T47D (cell line): Measurements from ENCODE around the gene SMCO4.

Experiments used
- DNase-seq, 2 experiments: peaks; one replicate each; pipeline versions ENCODE4 v3.0.0 to v3.0.0-alpha.2; 2011 to 2012; ENCODE audit warnings: low read depth in 1 of 2, low spot score in 1 of 2
- JUND ChIP-seq: IDR thresholded peaks from 2 replicates; pipeline ENCODE4 v1.6.1; 2012; ENCODE audit warnings: low read depth
- in situ Hi-C: cut with HindIII; loops from 2 replicates; pipeline ENCODE4 v1.10.0; 2016; ENCODE audit warnings: low sequenced_read_pairs, low pct_unique_long_range_greater_than_20kb

SMCO4 gene

DNA sequence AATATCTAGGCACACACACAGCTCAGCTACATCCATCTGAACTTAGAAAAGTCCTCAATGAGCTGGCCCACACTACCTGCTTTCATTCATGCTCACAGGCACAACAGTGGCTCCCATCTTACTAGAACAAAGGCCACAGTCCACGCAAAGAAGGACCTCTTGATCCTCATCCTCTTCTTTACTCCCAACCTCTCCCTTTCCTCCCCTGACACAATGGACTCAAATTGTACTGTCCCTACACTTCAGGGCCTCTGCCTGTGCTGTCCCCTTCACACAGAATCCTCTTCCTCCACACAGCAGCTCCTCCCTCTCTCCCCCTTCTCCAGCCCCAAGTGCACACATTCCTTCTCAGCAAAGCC lies 12.7 kb downstream of the SMCO4 start:
- no peak for DNase-seq
- in situ Hi-C loops = no loop called here
- no peak for TF ChIP-seq JUND

- no peak for TF ChIP-seq JUND
- no peak for DNase-seq
- in situ Hi-C loops = no loop called here
These were observed 13.3 kb downstream of the SMCO4 start for GRCh38 chr11:93529707-93530467.

GRCh38 chr11:93528757-93529645 lies 14.2 kb downstream of the SMCO4 start:
- DNase-seq = no peak
- TF ChIP-seq JUND = no peak
- in situ Hi-C loops = no loop called here

- in situ Hi-C loops = no loop called here
- no peak for DNase-seq
- no peak for TF ChIP-seq JUND
These were observed 14.9 kb downstream of the SMCO4 start for GRCh38 chr11:93528252-93528651.

DNA sequence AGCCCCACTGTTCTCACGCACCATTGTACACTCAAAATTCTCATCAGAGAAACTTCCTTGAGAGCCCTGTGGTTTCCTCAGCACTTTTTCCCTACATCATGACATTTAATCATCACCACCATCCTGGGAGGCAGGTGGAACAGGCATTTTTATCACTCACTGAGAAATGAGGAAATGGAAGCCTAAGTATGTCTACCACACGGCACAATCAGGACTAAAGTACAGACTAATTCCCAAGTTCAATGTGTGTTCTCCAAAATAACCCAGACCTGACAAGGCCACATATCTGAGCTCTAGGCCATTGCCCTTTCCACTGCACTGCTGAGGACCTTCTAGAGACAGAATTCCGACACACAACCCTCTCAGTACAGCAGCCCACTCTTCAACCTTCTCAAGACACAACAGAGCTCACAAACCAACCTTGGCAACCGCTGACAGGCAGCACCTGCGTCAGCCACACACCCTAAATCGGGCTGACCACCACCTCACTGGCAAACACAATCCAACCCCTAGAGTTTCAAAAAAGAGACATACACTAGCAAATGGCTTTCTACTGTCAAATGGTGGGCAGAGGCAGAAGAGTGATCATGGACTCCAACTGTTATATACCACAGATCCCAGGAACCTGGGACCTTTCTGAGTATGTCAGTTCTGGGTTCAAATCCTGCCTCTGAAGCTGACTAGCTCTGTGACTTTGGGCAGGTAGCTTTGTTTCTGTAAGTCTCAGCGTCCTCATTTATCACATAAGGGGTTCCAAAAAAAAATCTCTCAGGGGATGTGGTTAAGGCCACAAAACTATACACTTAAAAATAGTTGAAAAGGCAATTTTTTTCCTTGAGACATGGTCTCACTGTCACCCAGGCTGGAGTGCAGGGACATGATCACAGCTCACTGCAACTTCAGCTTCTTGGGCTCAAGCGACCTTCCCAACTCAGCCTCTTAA lies 16.3 kb downstream of the SMCO4 start:
- no peak for TF ChIP-seq JUND
- in situ Hi-C loops = no loop called here
- no peak for DNase-seq

GRCh38 chr11:93526346-93526633 lies 16.9 kb downstream of the SMCO4 start:
- in situ Hi-C loops = no loop called here
- DNase-seq = no peak

GRCh38 chr11:93525601-93526345 lies 17.4 kb downstream of the SMCO4 start:
- no peak for DNase-seq
- in situ Hi-C loops = no loop called here
- TF ChIP-seq JUND = no peak

More at GRCh38 chr11:93526346-93526633, 16.9 kb downstream of the SMCO4 start:
- TF ChIP-seq JUND = no peak

- in situ Hi-C loops = no loop called here
- DNase-seq = no peak
- no peak for TF ChIP-seq JUND
These were observed 18.3 kb downstream of the SMCO4 start for GRCh38 chr11:93524858-93525257.

DNA sequence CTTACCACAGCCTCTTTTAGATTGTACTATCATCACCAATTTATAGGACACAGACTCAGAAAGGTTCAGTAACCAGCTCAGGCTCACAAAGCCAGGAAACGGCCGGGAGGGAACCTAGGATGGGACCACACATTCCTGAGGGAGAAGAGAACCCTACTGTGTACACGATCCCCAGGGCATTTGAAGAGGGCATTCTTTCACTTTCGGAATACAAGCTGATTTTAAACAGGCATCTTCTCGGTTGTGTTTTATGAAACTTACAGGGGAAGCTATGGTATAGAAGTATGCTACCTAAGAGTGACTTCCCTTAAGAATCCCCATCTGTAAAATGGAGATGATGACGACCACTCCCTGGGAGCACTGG lies 19.0 kb downstream of the SMCO4 start:
- no peak for TF ChIP-seq JUND
- in situ Hi-C loops = no loop called here
- peak in 1 of 2 experiments; percentile 64 for DNase-seq

- in situ Hi-C loops = no loop called here
- DNase-seq = no peak
- TF ChIP-seq JUND = no peak
These were observed 22.3 kb downstream of the SMCO4 start for GRCh38 chr11:93520726-93521509.

GRCh38 chr11:93519179-93519578 lies 24.0 kb downstream of the SMCO4 start:
- TF ChIP-seq JUND = no peak
- no peak for DNase-seq
- in situ Hi-C loops = no loop called here
